Uterus (tissue), 4 donors: Measurements from ENCODE around the gene CALML5. TPM values are rescaled to one million over a fixed set of nuclear protein-coding genes. Genes with fewer than 3 reads are reported as not detected.
A peak's percentile ranks its signal among the peaks of the same experiment; 100 is the strongest.

Experiments used
- DNase-seq, 2 donors: peaks; one replicate each; pipeline ENCODE4 v3.0.0-alpha.2; 2019 to 2020
- H3K27ac ChIP-seq, 2 donors: fragments of 200-600 bp; sonication (generic); 1 replicate in 1 of 2; 2 replicates in 1 of 2; pipeline ENCODE4 v1.5.1; 2016 to 2018
- H3K27me3 ChIP-seq, 2 donors: fragments of 200-600 bp; sonication (generic); one replicate each; pipeline ENCODE4 v1.5.1; 2018 to 2019; ENCODE audit warnings: control low read depth in 1 of 2
- H3K36me3 ChIP-seq, 2 donors: fragments of 200-600 bp; sonication (generic); one replicate each; pipeline ENCODE4 v1.5.1; 2019; ENCODE audit warnings: control low read depth in 1 of 2
- H3K4me1 ChIP-seq, 2 donors: fragments of 200-600 bp; sonication (generic); one replicate each; pipeline ENCODE4 v1.5.1; 2018 to 2019; ENCODE audit warnings: control low read depth in 1 of 2
- H3K4me3 ChIP-seq, 2 donors: fragments of 200-600 bp; sonication (generic); 1 replicate in 1 of 2; 2 replicates in 1 of 2; pipeline ENCODE4 v1.5.1; 2018 to 2019; ENCODE audit warnings: mild to moderate bottlenecking in 1 of 2
- H3K9me3 ChIP-seq, 2 donors: fragments of 200-600 bp; sonication (generic); one replicate each; pipeline ENCODE4 v1.5.1; 2019; ENCODE audit warnings: control low read depth in 1 of 2
- POLR2A ChIP-seq, 2 donors: fragments of 450-650 bp; IDR thresholded peaks; one replicate each; pipeline ENCODE4 v1.6.1; 2016; ENCODE audit warnings: antibody characterized with exemption in 2 of 2, mild to moderate bottlenecking in 1 of 2, moderate library complexity in 1 of 2
- intact Hi-C: fragments of 100-400 bp; cut with DNase I; formaldehyde crosslinking; loops from one replicate; pipeline ENCODE4 v1.15.1; 2023; ENCODE audit warnings: low total_unique reads
- total RNA-seq, 4 donors: library from RNA; depleted of rRNA in 3 of 4; stranded (reverse); fragments of >200 nt in 3 of 4; gene quantifications; one replicate each; pipeline versions ENCODE4 v1.1.0 to v1.2.4, GENCODE V29; 2014 to 2023
- TF ChIP-seq, protein P1 (sequence below), 4 experiments: fragments of 200-600 bp in 2 of 4; fragments of 450-650 bp in 2 of 4; sonication (generic) in 2 of 4; IDR thresholded peaks; one replicate each; pipeline ENCODE4 v1.5.1; 2016 to 2019; ENCODE audit warnings: antibody characterized with exemption in 4 of 4, mild to moderate bottlenecking in 2 of 4, moderate library complexity in 1 of 4
- donor health status: DM: yes; HTN: yes; CAD: no.

CALML5 gene
- total RNA-seq, 4 donors from 2014 or later, result not detected

DNA sequence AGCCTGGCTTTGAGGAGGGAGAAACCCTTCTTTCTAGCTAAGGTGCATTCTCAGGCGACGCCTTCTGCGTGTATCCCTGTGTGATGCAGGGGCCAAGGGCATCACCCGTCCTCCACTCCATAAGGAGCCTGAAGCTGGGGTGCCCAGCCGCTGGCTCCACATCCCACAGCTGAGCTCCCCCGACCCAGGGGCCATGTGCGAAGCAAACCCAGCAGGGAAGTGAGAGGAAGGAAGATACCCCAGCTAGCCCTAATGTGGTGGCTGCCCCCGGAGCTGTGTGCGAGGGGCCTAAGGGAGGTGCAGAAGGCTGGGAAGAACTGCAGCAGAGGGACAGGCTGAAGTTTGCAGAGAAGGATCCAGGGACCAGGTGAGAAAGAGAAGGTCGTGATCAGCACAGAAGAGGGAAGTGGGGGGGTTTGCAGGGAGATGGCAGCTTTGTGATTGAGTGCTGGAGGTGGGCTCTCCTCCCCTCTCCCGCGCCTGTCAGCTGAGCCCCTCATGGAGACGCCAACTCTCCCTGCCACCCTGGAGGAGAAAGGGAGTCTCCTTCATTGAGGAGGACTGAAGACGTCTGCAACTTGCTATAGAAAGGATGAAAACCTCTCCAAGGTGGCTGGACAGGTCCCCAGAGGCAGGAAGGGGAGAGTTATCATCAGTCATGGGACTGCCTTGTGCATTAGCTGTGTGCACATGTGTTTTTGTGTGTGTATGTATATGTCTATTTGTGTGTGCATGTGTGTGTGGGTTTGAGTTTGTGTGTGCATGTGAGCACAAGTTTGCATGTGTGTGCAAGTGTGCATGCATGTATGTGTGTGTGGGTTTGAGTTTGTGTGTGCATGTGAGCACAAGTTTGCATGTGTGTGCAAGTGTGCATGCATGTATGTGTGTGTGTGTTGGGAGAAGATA lies 3.5 kb upstream of the CALML5 start:
- no peak overlapping the region for H3K27ac ChIP-seq
- H3K9me3 ChIP-seq, result no peaks in the 10 kb centered on the region
- no peaks in the 10 kb centered on the region for H3K36me3 ChIP-seq
- H3K4me3 ChIP-seq, result no peak overlapping the region
- TF ChIP-seq, protein P1, sequence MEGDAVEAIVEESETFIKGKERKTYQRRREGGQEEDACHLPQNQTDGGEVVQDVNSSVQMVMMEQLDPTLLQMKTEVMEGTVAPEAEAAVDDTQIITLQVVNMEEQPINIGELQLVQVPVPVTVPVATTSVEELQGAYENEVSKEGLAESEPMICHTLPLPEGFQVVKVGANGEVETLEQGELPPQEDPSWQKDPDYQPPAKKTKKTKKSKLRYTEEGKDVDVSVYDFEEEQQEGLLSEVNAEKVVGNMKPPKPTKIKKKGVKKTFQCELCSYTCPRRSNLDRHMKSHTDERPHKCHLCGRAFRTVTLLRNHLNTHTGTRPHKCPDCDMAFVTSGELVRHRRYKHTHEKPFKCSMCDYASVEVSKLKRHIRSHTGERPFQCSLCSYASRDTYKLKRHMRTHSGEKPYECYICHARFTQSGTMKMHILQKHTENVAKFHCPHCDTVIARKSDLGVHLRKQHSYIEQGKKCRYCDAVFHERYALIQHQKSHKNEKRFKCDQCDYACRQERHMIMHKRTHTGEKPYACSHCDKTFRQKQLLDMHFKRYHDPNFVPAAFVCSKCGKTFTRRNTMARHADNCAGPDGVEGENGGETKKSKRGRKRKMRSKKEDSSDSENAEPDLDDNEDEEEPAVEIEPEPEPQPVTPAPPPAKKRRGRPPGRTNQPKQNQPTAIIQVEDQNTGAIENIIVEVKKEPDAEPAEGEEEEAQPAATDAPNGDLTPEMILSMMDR (IDR thresholded peaks at IDR 0.05), result no peak
- TF ChIP-seq POLR2A (IDR thresholded peaks at IDR 0.05), result no peak
- H3K27me3 ChIP-seq, result no peaks in the 10 kb centered on the region
- intact Hi-C loops, result no loop called here
- H3K4me1 ChIP-seq, result no peaks in the 10 kb centered on the region
- no peak for DNase-seq

DNA sequence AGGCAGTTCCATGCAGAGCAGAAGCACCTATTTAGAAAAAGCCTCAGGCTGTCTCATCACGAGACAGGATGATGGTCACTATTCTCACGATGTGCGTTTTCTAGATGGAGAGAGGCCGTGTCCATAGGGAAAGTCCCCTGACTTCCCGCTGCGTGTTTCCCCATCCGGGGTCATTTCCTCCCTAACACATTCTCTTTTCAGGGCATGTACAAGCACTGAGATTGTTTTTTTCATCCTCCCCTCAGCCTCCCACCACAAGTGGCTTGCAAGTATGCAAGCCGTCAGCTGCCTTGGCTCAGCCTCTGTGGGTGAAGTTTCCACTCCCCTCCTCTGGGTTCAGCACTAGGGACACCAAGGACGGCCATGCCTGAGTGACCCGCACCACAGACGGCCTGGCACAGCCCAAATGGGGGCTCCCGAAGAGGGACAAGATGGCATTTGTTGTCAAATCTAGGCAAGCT lies 2.7 kb upstream of the CALML5 start:
- Histone ChIP-seq H3K4me3 (no peak overlapping the region), H3K9me3 (no peaks in the 10 kb centered on the region), H3K27me3 (no peaks in the 10 kb centered on the region), H3K27ac (no peak overlapping the region), H3K4me1 (no peaks in the 10 kb centered on the region), H3K36me3 (no peaks in the 10 kb centered on the region)
- intact Hi-C loops, result no loop called here
- no peak for DNase-seq
- TF ChIP-seq, protein P1 (IDR thresholded peaks at IDR 0.05), result no peak
- TF ChIP-seq POLR2A (IDR thresholded peaks at IDR 0.05), result no peak

DNA sequence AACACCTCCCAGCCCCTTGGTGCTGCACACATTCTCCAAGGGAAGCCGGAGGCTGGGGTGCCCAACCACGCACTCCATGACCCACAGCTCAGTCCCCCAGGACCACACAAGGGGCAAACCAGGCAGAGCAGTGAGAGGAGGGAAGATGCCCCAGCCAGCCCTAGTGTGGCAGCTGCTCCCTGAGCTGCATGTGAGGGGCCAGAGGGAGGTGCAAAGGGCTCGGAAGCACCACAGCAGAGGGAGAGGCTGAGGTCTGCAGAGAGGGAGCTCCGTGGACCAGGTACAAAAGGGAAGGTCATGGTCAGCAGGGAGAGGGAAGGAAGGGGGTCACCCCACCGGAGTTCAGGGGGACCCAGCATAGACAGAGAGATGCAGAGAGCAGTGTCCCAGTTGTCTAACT lies 1.5 kb upstream of the CALML5 start:
- Histone ChIP-seq H3K27me3 (no peaks in the 10 kb centered on the region), H3K36me3 (no peaks in the 10 kb centered on the region), H3K9me3 (no peaks in the 10 kb centered on the region), H3K27ac (no peak overlapping the region), H3K4me1 (no peaks in the 10 kb centered on the region), H3K4me3 (no peak overlapping the region)
- intact Hi-C loops, result no loop called here
- DNase-seq, result no peak
- no peak for TF ChIP-seq POLR2A (IDR thresholded peaks at IDR 0.05)
- TF ChIP-seq, protein P1 (IDR thresholded peaks at IDR 0.05), result no peak

DNA sequence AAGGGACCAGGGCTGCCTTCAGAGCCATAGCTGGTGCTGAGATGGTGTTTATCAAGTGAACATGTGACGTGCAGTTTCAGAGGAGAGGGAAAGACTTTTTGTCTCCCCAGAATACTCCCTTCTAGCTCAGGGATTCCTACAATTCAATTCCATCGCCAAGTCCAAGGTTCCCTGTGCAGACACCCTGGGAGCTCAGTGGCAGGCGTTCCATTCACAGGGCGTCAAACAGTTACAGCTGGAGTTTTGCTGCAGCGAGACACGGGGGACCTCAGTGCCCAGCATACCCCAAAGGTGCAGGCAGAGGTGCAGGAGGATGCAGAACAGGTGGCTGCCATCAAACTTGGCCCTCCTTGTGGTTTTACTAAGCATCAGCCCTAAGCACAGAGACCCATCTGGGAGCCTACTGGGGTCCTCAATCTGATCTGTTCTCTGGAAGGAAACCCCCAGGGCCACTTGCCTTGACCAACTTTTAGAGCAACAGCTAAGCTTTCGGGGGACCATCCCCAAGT lies 846 bp upstream of the CALML5 start:
- intact Hi-C loops, result no loop called here
- Histone ChIP-seq H3K27ac (no peak overlapping the region), H3K9me3 (no peaks in the 10 kb centered on the region), H3K4me3 (no peak overlapping the region), H3K27me3 (no peaks in the 10 kb centered on the region), H3K4me1 (no peaks in the 10 kb centered on the region), H3K36me3 (no peaks in the 10 kb centered on the region)
- no peak for DNase-seq
- no peak for TF ChIP-seq POLR2A (IDR thresholded peaks at IDR 0.05)

DNA sequence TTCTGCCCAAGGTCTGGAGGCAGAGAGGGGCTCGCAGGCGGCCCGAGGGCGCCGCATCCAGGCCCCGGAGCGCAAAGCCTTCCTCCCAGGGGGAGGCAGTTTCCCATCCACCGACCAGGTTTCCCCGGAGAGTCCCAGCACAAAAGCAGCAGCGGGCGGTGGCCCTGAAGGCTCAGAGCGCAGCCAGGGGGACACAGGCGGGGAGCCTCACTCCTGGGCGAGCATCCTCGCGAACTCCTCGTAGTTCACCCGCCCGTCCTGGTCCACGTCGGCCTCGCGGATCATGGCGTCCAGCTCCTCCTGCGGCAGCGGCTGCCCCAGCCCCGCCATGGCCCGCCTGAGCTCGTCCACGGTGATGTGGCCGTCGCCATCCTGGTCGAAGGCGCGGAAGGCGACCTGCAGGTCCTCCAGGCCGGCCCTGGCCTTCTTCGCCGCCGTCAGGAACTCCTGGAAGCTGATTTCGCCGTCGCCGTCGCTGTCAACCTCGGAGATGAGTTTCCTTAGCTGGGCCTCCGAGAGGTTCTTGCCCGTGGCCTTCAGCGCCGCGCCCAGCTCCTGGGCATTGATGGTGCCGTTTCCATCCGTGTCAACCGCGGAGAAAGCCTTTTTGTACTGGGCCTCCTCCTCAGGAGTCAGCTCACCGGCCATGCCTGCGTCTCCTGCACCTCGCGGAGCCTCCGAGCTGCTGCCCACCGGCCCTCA lies 428 bp downstream of the CALML5 start:
- no peaks in the 10 kb centered on the region for H3K27me3 ChIP-seq
- TF ChIP-seq, protein P1 (IDR thresholded peaks at IDR 0.05), result no peak
- TF ChIP-seq POLR2A (IDR thresholded peaks at IDR 0.05), result no peak
- intact Hi-C loops, result no loop called here
- no peak overlapping the region for H3K4me3 ChIP-seq
- no peaks in the 10 kb centered on the region for H3K4me1 ChIP-seq
- no peak overlapping the region for H3K27ac ChIP-seq
- DNase-seq, result peak in 1 of 2 donors; percentile 12
- no peaks in the 10 kb centered on the region for H3K9me3 ChIP-seq
- H3K36me3 ChIP-seq, result no peaks in the 10 kb centered on the region
